HUES6 (cell line): ENCODE results near the gene TDP1.

Experiments used
- H3K27ac ChIP-seq: 2 replicates; pipeline ENCODE4 v1.7.0; 2013; ENCODE audit warnings: low read depth, mild to moderate bottlenecking, low read length, inconsistent platforms
- H3K27me3 ChIP-seq: 2 replicates; pipeline ENCODE4 v1.6.1; 2013; ENCODE audit warnings: low read length; ENCODE audit not compliant: control insufficient read depth, insufficient read depth
- H3K36me3 ChIP-seq: 2 replicates; pipeline ENCODE4 v1.6.1; 2013; ENCODE audit warnings: low read length; ENCODE audit not compliant: control insufficient read depth, insufficient read depth
- H3K4me1 ChIP-seq: 2 replicates; pipeline ENCODE4 v1.6.1; 2013; ENCODE audit warnings: low read length; ENCODE audit not compliant: control insufficient read depth, insufficient read depth
- H3K4me3 ChIP-seq: 2 replicates; pipeline ENCODE4 v1.5.1; 2013; ENCODE audit warnings: low read depth, low read length
- H3K9ac ChIP-seq: one replicate; pipeline ENCODE4 v1.6.1; 2013; ENCODE audit warnings: mild to moderate bottlenecking, low read length
- H3K9me3 ChIP-seq: 2 replicates; pipeline ENCODE4 v1.6.1; 2013; ENCODE audit warnings: low read depth, low read length; ENCODE audit not compliant: control insufficient read depth, insufficient read depth

TDP1 gene

DNA sequence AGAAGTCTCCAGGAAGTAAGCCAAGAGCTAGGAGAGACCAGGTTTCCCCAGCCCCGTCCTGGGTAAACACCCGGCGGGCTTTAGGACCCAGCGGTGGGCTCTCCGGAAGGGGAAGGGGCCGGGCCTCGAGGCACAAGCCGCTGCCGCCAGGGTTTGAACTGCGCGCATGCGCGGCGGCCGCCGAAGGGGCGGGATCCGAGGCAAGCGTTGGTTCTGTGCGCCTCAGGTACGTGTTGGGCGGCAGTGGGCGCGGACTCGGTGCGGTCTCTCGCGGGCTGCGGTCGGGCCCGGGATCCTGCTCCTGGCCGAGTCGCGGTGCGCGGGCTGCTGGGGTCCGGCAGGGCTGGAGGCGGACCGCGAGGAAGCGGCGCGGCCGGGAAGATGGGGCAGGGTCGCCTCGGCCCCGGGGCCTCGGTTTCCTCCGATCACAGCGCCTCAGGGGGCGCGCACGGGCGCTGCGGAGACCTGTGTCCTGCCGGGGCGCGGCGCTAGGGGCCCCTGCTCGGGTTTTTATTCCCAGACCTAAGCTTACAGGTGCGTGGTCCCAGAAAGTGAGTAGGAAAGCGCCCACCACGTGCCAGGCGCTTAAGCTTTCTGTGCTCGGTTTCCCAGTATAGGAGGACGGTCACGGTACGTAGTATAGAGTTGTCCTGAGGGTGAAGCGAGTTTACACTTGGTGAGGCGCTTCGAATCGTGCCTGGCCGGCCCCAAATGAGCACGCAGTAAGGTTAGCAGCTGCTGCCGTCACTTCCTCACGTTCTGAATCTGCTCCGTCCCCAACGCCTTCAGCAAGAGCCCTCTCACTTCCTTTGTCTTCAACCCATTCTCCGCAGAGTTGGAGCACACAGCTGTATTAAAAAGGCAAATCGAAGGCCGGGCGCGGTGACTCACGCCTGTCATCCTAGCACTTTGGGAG, at the start of gene TDP1:
TDP1 (plus strand) TSS at position 183 of the 916 bp plus-strand sequence. CDS start 7,188 bp downstream, outside the sequence.
- H3K36me3 ChIP-seq = peaks cover 22% of the 10 kb centered on the region; the same call in 1 of the 2 replicates
- H3K9me3 ChIP-seq = no peaks in the 10 kb centered on the region
- peak within 1 kb of the TSS; percentile 88 for H3K4me3 ChIP-seq
- peak within 1 kb of the TSS; percentile 73 for H3K9ac ChIP-seq
- H3K27me3 ChIP-seq = no peaks in the 10 kb centered on the region
- peaks cover 31% of the 10 kb centered on the region for H3K4me1 ChIP-seq
- H3K27ac ChIP-seq = peak within 1 kb of the TSS; percentile 73; the same call in 1 of the 2 replicates

DNA sequence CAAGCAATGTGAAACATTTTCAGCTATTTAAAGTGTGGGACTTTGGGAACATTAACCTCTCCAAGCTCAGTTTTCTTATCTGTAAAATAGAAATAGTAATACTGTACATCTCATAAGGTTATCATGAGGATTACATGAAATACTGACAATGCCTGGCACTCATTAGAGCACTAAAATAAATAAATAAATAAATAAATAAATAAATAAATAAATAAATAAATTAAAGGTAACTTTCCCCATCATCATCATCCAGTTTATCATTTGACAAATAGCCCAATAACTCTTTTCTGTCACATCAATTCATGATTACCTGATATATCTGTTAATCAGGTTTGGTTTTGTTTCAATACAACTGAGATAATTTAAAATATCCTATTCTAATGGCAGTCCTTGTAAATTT, 49.7 kb upstream of the TDP1 start:
- no peaks in the 10 kb centered on the region for H3K27me3 ChIP-seq
- peaks cover 17% of the 10 kb centered on the region for H3K4me1 ChIP-seq
- H3K9me3 ChIP-seq = no peaks in the 10 kb centered on the region
- no peak overlapping the region for H3K27ac ChIP-seq
- H3K36me3 ChIP-seq = no peaks in the 10 kb centered on the region
- H3K9ac ChIP-seq = no peak overlapping the region
- no peak overlapping the region for H3K4me3 ChIP-seq

DNA sequence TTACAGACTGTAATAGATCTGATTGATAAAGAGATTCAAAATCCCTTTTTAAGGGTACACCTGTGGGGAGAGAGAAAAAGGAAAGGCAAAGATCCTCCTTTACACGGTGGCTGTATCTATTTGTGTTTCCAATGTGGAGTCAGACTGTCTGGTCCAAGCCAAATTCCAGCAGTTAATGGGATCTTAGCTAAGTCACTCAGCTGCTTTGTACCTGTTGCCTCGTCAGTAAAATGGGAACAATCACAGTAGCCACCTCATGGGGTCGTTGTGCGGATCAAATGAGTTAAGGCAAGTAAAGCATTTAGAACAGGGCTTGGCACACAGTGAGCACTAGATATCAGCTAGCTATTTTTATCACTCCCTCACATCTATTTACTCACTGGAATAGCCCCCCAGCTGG, 48.1 kb upstream of the TDP1 start:
- Histone ChIP-seq H3K4me3 (no peak overlapping the region), H3K4me1 (peaks cover 33% of the 10 kb centered on the region), H3K27me3 (no peaks in the 10 kb centered on the region), H3K9me3 (no peaks in the 10 kb centered on the region), H3K36me3 (no peaks in the 10 kb centered on the region), H3K27ac (no peak overlapping the region), H3K9ac (no peak overlapping the region)

DNA sequence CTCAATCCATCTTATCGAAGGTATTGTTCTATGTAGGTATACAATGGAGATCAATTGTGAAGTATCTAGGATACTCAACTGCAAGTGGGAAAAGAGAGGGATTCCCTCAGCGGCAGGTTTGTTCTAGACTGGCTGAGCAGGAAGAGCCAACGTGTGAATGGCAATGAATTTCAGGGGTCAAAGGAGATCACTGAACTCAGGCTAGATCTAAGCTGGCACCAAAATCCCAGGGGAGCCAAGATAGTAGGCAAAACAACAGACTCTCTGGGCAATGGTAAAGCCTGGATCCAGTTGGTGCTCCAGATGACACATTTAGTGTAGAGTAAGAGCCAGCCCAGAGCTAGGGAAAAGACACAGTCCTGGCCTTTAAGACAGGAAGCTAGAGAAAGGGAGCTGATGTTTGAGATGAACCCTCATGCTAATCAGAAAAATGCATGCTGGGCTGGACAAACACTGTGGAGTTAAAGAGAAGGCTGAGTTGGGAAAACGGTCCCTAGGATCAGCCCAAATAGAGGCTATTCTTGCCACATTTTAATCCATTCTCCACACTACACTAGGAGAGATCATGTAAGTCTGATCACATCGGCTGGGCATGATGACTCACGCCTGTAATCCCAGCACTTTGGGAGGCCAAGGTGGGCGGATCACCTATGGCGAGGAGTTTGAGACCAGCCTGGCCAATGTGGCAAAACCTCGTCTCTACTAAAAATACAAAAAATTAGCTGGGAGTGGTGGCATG, 46.8 kb upstream of the TDP1 start:
- no peaks in the 10 kb centered on the region for H3K27me3 ChIP-seq
- H3K4me3 ChIP-seq = no peak overlapping the region
- H3K4me1 ChIP-seq = peaks cover 37% of the 10 kb centered on the region
- no peaks in the 10 kb centered on the region for H3K9me3 ChIP-seq
- H3K9ac ChIP-seq = no peak overlapping the region
- H3K36me3 ChIP-seq = no peaks in the 10 kb centered on the region
- H3K27ac ChIP-seq = no peak overlapping the region

DNA sequence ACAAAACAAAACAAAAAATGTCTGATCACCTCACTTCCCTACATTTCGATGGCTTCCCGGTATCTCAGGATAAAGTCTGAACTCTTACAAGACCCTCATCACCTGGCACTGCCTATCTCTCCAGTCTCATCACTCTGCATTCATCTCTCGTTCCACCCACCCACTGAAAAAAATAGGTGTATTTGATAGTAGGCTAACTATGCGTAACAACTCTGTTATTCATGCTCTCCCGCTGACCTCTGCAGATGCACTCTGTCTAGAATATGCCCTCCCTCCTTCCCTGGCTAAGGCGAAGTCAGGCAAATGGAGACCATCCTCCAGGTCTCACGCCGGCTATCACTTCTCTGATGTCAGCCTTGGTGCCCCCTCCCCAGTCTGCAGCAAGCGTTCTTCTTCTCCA, 46.1 kb upstream of the TDP1 start:
- H3K36me3 ChIP-seq = no peaks in the 10 kb centered on the region
- H3K4me1 ChIP-seq = peaks cover 37% of the 10 kb centered on the region
- no peaks in the 10 kb centered on the region for H3K9me3 ChIP-seq
- no peak overlapping the region for H3K4me3 ChIP-seq
- H3K27me3 ChIP-seq = no peaks in the 10 kb centered on the region
- no peak overlapping the region for H3K9ac ChIP-seq
- H3K27ac ChIP-seq = no peak overlapping the region

DNA sequence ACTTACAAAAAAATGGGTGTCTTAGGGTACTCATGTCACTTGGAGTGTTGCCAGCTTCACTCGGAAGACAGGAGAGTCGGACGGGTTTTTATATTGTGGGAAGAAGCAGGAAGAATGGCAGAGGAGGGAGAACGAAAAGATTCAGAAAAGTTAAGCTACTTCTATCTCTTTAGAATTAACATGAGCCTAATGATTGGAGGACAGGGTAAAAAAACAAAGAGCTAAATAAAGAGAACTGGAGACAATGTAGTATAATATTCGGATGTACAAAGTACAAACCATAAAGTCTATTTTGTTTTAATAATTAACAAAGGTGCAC, 45.1 kb upstream of the TDP1 start:
- no peak overlapping the region for H3K27ac ChIP-seq
- peaks cover 37% of the 10 kb centered on the region for H3K4me1 ChIP-seq
- no peak overlapping the region for H3K9ac ChIP-seq
- H3K9me3 ChIP-seq = no peaks in the 10 kb centered on the region
- no peak overlapping the region for H3K4me3 ChIP-seq
- no peaks in the 10 kb centered on the region for H3K27me3 ChIP-seq
- H3K36me3 ChIP-seq = no peaks in the 10 kb centered on the region

DNA sequence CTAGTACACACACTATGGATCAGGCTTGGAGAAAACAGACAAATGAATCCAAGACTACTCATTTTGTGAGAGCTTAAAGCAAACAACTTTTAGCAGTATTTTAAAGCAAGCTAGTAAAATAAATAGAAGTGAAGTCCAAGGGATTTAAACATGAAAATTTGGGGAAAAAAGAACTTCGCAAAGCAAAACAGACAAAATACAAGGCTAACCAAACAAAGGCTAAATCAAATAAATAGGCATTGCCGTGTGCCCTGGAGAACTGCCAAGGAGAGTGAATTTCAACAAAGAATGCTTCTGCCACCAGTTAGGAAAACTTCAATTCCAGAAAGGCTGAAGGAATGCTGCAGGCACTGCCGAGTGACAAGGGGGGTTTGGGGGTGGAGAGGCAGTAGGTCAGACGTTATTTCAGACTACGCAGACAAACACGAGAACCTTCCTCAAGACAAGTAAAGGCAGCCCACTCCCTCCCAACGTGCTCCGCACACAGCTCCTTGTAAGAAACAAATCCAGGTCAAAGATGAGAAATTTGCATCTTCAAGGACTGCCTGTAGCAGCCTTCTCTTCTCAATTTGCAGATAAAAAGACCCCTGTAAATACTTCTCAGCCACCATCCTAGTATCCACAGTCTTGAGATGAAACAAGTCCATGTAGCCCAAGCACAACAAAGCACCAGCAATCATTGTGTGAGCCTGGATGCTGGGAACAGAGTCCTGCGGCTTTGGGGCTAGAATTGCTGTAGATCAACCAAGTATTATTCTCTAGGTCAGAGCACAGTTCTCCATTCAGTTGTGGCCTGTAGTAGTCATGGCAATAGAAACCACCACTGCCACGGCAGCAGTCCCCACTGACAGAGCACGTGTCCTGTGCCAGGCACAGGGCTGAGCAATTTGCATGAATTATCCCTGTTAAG, 44.5 kb upstream of the TDP1 start:
- Histone ChIP-seq H3K27me3 (no peaks in the 10 kb centered on the region), H3K4me1 (peaks cover 37% of the 10 kb centered on the region), H3K9me3 (no peaks in the 10 kb centered on the region), H3K36me3 (no peaks in the 10 kb centered on the region), H3K4me3 (0 out of 2 replicates have a peak overlapping the region, but pooled peaks have one; percentile 6), H3K27ac (peak overlapping the region; percentile 34; the same call in 1 of the 2 replicates), H3K9ac (peak overlapping the region; percentile 26)

DNA sequence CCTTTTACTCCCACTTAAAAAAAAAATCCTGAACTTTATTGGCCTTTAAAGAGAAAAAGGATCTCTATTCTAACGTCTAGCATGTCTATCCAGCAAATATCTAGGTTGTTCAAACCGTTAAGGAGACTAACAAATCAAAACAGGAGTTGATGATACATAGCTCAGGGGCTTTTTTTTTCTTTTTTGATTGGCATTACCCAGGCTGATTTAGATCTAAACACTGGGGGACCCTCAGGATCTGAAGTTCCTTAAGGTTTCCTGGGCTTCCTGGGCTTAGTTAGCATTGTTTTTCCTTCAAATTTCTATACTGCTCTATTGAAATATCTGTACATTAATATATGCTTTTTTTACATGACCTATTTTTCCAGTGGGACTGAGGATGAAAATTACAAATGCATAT, 43.5 kb upstream of the TDP1 start:
- Histone ChIP-seq H3K27ac (no peak overlapping the region), H3K27me3 (no peaks in the 10 kb centered on the region), H3K9ac (no peak overlapping the region), H3K36me3 (no peaks in the 10 kb centered on the region), H3K4me1 (peaks cover 37% of the 10 kb centered on the region), H3K4me3 (no peak overlapping the region), H3K9me3 (no peaks in the 10 kb centered on the region)

DNA sequence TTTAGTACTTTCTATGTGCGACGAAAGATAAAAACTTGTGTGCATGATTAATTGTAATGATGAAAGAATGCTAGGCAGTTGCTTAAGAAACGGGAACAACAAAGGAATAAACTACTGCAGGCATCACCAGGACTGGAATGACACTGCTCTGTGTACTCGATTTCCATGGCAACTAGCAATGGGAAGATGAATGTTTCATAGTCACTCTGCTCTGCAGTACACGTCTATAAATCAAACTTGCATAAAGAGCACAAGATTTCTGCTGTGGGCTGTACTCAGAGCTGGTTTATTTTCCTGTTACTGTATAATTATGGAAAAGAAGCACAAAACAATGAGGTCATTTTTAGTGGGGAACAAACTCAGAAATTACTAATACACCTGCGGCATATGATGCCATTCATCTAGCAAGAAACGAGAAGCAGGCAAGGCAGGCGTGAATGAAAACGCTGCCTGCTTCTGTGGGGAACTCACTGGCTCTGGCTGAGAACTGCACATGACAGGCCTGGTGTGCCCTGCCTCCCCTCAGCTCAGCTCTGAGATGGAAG, 43.0 kb upstream of the TDP1 start:
- Histone ChIP-seq H3K9me3 (no peaks in the 10 kb centered on the region), H3K9ac (no peak overlapping the region), H3K27ac (no peak overlapping the region)

DNA sequence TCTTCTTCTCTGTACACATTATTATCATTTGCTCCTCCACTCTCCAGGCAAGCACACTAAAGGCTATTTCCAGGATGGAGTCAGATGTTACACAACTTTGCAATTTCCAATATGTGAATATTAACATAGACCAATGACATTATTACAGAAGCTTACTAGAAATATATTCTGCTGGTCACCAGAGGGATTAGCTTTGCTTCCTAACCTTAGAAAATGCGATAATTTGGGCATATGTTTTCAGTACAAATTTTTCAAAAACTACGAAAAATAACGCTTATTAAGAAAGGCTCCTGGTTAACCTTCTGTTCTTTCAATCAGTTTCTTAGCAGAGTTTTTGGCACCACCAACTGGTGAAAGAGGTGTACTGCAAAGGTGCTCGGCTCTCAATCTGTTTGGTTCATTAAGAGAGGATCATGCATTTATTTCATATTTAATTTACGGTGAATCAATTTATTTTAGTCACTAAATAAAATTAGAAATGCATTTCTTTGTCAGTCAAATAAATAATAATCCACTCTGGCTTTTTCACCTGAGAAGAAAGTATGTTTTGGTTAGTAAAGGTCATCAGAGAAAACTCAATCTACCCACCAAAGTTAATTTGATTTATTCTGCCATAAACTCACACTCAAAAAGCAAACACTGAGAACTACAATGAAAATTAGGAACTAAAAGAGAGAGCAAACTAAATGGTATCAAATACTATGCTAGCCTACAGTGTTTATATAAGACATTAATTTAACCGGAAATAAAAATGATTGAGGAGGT, 40.4 kb upstream of the TDP1 start:
- H3K36me3 ChIP-seq = no peaks in the 10 kb centered on the region
- H3K4me1 ChIP-seq = peaks cover 28% of the 10 kb centered on the region
- no peak overlapping the region for H3K27ac ChIP-seq
- no peaks in the 10 kb centered on the region for H3K9me3 ChIP-seq
- H3K4me3 ChIP-seq = no peak overlapping the region
- H3K27me3 ChIP-seq = no peaks in the 10 kb centered on the region
- H3K9ac ChIP-seq = no peak overlapping the region

More for the DNA sequence above, 43.0 kb upstream of the TDP1 start:
- Histone ChIP-seq H3K27me3 (no peaks in the 10 kb centered on the region), H3K4me1 (peaks cover 36% of the 10 kb centered on the region), H3K4me3 (no peak overlapping the region), H3K36me3 (no peaks in the 10 kb centered on the region)
